AG04449 (cell line): ENCODE data around the gene MIR17HG.
"Not testable (repeated sequence)": the region's sequence is repeated elsewhere in the genome, so short reads cannot be mapped to it uniquely, and the experiment has no call there.

ENCODE experiments used
- CTCF ChIA-PET: fragments of 350-600 bp; formaldehyde crosslinking; extraction: SDS; loops from one replicate; lab custom pipeline; 2021; ENCODE audit warnings: antibody characterized with exemption; lab: Yijun Ruan, JAX
- POLR2A ChIA-PET: fragments of 400-600, 350-600 bp; formaldehyde crosslinking; extraction: SDS; loops from one replicate; lab custom pipeline; 2020; ENCODE audit warnings: antibody characterized with exemption, inconsistent platforms; lab: Yijun Ruan, JAX
- DNase-seq: peaks from one replicate; pipeline ENCODE4 v3.0.0-alpha.2; 2010; ENCODE audit warnings: low read depth, low spot score
- H3K4me3 ChIP-seq: 2 replicates; pipeline ENCODE4 v1.5.1; 2011; ENCODE audit warnings: low read depth, mild to moderate bottlenecking, control low read depth, low read length
- CTCF ChIP-seq: IDR thresholded peaks from one replicate; pipeline ENCODE4 v1.5.1; 2011; ENCODE audit warnings: mild to moderate bottlenecking, moderate library complexity, low read length, control low read depth, inconsistent platforms; ENCODE audit not compliant: insufficient read depth; ENCODE audit errors: missing control alignments

The MIR17HG gene

GRCh38 chr13:91314888-91315287 is 32.6 kb upstream of the MIR17HG start:
- CTCF ChIA-PET, result interaction anchor here (1.5 kb wide), 1 partner anchor 91 kb away, joined by 3 read pairs; no protein-coding TSS in a partner anchor
- H3K4me3 ChIP-seq, result no peak overlapping the region
- POLR2A ChIA-PET, result no interaction called here
- TF ChIP-seq CTCF, result no peak
- no peak for DNase-seq

- no peak overlapping the region for H3K4me3 ChIP-seq
- no peak for TF ChIP-seq CTCF
- ChIA-PET POLR2A (no interaction called here), CTCF (no interaction called here)
- no peak for DNase-seq
These were observed 28.6 kb upstream of the MIR17HG start for GRCh38 chr13:91318886-91319285.

- POLR2A ChIA-PET, result no interaction called here
- TF ChIP-seq CTCF, result no peak
- H3K4me3 ChIP-seq, result no peak overlapping the region
- DNase-seq, result no peak
- CTCF ChIA-PET, result no interaction called here
These were observed 27.5 kb upstream of the MIR17HG start for GRCh38 chr13:91319996-91320395.

- CTCF ChIA-PET, DNase-seq, POLR2A ChIA-PET, H3K4me3 ChIP-seq: not testable (repeated sequence)
These were observed 26.5 kb upstream of the MIR17HG start for GRCh38 chr13:91320990-91321389.

GRCh38 chr13:91323349-91323748 is 24.1 kb upstream of the MIR17HG start:
- POLR2A ChIA-PET, result no interaction called here
- no peak for TF ChIP-seq CTCF
- CTCF ChIA-PET, result no interaction called here

GRCh38 chr13:91326146-91326545 is 21.3 kb upstream of the MIR17HG start:
- DNase-seq, result no peak
- POLR2A ChIA-PET, result no interaction called here

More at GRCh38 chr13:91323349-91323748, 24.1 kb upstream of the MIR17HG start:
- DNase-seq, result no peak
- no peak overlapping the region for H3K4me3 ChIP-seq

More at GRCh38 chr13:91326146-91326545, 21.3 kb upstream of the MIR17HG start:
- no peak for TF ChIP-seq CTCF
- CTCF ChIA-PET, result no interaction called here
- no peak overlapping the region for H3K4me3 ChIP-seq
